HUES64 (cell line): Measurements from ENCODE around the gene ERN2.

Source experiments
- H3K27ac ChIP-seq: 2 replicates; pipeline ENCODE4 v1.7.0; 2013; ENCODE audit warnings: low read depth, low read length, inconsistent platforms
- H3K27me3 ChIP-seq: 2 replicates; pipeline ENCODE4 v1.6.1; 2013; ENCODE audit warnings: mild to moderate bottlenecking, low read length; ENCODE audit not compliant: insufficient read depth
- H3K36me3 ChIP-seq: 2 replicates; pipeline ENCODE4 v1.6.1; 2013; ENCODE audit warnings: mild to moderate bottlenecking, low read length; ENCODE audit not compliant: insufficient read depth
- H3K4me1 ChIP-seq: 2 replicates; pipeline ENCODE4 v1.6.1; 2013; ENCODE audit warnings: mild to moderate bottlenecking, low read length, moderate library complexity; ENCODE audit not compliant: insufficient read depth
- H3K4me3 ChIP-seq: 2 replicates; pipeline ENCODE4 v1.5.1; 2013; ENCODE audit warnings: mild to moderate bottlenecking, low read length, moderate library complexity
- H3K9ac ChIP-seq: 2 replicates; pipeline ENCODE4 v1.6.1; 2013; ENCODE audit warnings: mild to moderate bottlenecking, low read depth, low read length
- H3K9me3 ChIP-seq: 2 replicates; pipeline ENCODE4 v1.6.1; 2013; ENCODE audit warnings: low read depth, low read length; ENCODE audit not compliant: insufficient read depth
- WGBS: fragments of 150-250, 120-280 bp; methylation state at CpG from one replicate; pipeline ENCODE4 v1.1.7; 2013; ENCODE audit warnings: missing lambda C conversion rate; 5-methylcytosine and 5-hydroxymethylcytosine counted together

The ERN2 gene

DNA sequence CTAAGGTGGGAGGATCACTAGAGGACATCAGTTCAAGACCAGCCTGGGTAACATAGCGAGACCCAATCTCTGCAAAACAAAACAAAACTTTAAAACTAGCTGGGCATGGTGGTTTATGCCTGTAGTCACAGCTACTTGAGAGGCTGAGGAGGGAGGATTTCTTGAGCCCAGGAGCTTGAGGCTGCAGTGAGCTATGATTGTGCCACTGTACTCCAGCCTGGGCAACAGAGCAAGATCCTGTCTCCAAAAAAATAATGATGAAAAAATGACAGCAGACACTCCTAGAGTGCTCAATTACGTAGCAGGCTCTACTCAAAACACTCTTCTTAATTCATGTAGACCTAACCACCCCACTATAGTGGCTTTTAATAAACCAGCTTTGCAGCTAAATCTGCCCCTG is 12.9 kb downstream of the ERN2 start:
- no peak overlapping the region for H3K9ac ChIP-seq
- H3K4me3 ChIP-seq, result no peak overlapping the region
- no peaks in the 10 kb centered on the region for H3K36me3 ChIP-seq
- H3K4me1 ChIP-seq, result peaks cover 7% of the 10 kb centered on the region
- no peaks in the 10 kb centered on the region for H3K27me3 ChIP-seq
- H3K9me3 ChIP-seq, result no peaks in the 10 kb centered on the region
- H3K27ac ChIP-seq, result no peak overlapping the region
- WGBS, result 72% methylated on average over 1 of the region's 2 CpGs

DNA sequence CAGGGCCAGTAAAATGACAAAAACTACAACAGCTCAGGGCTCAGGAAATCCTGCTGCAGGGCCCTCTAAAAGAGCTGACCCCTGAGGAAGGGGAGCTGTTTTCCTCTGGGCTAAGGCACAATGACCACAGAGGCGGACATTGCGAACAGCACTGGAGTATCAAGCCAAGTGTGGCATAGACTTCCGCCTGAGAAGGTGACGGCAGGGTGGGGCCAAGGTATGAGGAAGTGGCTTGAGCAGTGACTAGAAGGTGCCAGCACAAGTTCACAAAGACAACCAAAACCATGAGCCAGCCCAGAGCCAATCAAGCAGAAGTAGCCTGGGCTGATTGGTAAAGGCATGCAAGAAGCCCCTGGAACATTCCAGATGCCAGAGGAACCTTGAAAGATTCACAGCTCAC is 13.9 kb downstream of the ERN2 start:
- H3K9me3 ChIP-seq, result no peaks in the 10 kb centered on the region
- WGBS, result 95% methylated on average over 4 of the region's 4 CpGs

DNA sequence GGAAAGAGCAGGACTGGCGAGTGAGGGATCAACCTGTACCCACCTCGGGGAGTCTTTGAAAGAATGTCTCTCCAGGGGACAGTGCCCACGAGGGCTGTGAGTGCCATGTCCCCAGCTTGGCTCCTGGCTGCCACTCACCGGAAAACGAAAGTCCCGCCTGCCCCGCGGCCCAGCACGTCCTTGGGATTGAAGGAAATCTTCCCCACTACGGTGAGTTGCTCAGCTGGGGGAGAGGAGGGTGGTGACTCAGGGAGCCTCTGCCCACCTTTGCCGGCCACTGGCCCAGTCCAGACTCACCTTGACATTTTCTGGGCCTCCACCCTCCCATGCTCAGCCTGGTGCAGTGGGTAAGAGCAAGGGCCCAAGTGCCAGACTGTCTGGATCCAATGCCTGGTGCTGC is 17.3 kb downstream of the ERN2 start:
- Histone ChIP-seq H3K4me1 (peaks cover 5% of the 10 kb centered on the region), H3K36me3 (peaks cover 8% of the 10 kb centered on the region), H3K9me3 (no peaks in the 10 kb centered on the region), H3K27me3 (no peaks in the 10 kb centered on the region), H3K27ac (no peak overlapping the region), H3K9ac (no peak overlapping the region), H3K4me3 (no peak overlapping the region)
- 79% methylated on average over 11 of the region's 11 CpGs for WGBS

More for the DNA sequence above, 13.9 kb downstream of the ERN2 start:
- H3K9ac ChIP-seq, result no peak overlapping the region
- H3K27ac ChIP-seq, result no peak overlapping the region
- peaks cover 9% of the 10 kb centered on the region for H3K4me1 ChIP-seq
- H3K36me3 ChIP-seq, result no peaks in the 10 kb centered on the region
- H3K27me3 ChIP-seq, result no peaks in the 10 kb centered on the region
- H3K4me3 ChIP-seq, result no peak overlapping the region

DNA sequence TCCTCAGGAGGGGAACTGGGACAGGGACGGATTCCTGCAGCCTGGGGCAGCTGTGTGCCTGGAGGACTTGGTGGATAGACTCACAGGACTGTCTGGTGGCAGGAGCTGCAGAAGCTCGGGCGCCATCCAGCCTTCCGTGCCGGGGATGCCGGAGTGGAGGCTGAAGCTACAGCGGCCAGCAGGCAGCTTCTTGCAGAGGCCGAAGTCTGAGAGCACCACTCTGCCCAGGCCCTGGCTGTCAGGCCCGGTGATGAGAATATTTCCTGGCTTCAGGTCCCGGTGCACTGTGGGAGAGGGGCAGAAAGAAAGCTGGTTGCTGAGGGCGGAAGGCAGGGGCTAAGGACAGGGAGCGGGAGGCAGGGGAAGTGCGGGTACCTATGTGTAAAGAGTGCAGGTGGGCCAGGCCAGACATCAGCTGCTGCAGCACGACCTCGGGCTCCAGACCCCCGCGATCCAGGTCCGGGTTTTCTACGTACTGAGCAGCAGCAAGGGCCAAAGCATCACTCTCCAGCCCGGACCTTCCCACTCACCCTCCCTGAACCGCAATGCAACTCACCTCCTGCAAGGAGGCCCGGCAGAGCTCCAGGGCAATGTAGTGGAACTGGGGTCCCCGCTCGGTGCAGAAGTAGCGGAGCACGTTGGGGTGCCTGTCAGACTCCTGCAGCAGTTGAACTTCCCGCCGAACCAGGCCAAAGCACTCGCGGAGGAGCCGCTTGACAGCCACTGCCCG is 18.2 kb downstream of the ERN2 start:
- Histone ChIP-seq H3K27ac (peak overlapping the region; percentile 27; the same call in 1 of the 2 replicates), H3K4me1 (peaks cover 2% of the 10 kb centered on the region; the same call in 1 of the 2 replicates), H3K27me3 (no peaks in the 10 kb centered on the region), H3K36me3 (peaks cover 16% of the 10 kb centered on the region), H3K4me3 (peak overlapping the region; percentile 61), H3K9ac (peak overlapping the region; percentile 48), H3K9me3 (no peaks in the 10 kb centered on the region)
- WGBS, result 15% methylated on average over 32 of the region's 32 CpGs

DNA sequence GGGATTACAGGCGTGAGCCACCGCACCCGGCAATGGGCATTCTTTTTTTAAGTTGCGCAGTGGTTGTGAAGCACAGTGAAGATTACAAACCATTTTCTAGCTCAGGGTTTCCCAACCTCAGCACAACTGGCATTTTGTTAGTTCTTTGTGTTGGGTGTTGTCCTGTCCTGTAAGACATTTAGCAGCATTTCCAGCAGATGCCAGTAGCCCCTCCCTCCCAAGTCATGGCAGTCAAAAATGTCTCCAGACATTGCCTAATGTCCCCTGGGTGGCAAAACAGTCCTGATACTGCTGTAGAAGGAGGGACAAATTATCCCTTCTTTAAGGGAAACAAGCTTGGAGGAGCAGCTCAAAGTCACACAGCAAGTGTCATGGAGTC is 18.8 kb downstream of the ERN2 start:
- Histone ChIP-seq H3K9me3 (no peaks in the 10 kb centered on the region), H3K9ac (peak overlapping the region; percentile 48), H3K27ac (peak overlapping the region; percentile 27; the same call in 1 of the 2 replicates), H3K27me3 (no peaks in the 10 kb centered on the region), H3K36me3 (peaks cover 22% of the 10 kb centered on the region), H3K4me1 (peaks cover 2% of the 10 kb centered on the region; the same call in 1 of the 2 replicates), H3K4me3 (peak overlapping the region; percentile 61)
- 94% methylated on average over 4 of the region's 4 CpGs for WGBS

DNA sequence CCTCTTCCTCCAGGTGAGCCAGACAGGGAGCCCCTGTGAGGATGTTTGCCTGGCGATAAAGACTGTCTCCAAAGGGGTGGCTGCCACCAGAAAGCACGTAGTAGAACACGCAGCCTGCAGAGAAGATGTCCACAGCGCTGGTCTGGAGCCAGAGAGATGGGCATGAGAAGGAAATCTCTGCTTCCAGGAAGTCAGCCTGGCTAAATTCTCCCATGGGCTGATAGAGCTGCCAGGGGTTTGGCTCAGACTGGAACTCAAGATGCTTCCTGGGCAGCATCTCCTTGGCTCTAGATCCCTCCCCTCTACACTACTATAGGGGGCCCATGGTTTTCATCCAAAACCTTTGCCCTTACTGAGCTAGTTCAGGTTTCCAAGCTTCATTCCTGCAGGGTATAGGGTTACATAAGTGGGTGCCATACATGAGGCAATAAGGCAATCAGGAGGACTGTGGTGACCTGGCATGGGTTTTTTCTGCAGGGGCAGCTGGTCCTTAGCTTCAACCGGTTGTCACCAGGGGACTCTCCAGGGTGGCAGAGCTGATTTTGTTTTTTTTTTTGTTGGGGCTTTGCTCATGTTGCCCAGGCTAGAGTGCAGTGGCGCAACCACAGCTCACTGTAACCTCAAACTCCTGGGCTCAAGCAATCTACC is 20.7 kb downstream of the ERN2 start:
- H3K9me3 ChIP-seq, result no peaks in the 10 kb centered on the region
- H3K4me1 ChIP-seq, result peaks cover 2% of the 10 kb centered on the region; the same call in 1 of the 2 replicates
- WGBS, result 95% methylated on average over 6 of the region's 6 CpGs
- peaks cover 41% of the 10 kb centered on the region for H3K36me3 ChIP-seq
- H3K27me3 ChIP-seq, result no peaks in the 10 kb centered on the region
- H3K4me3 ChIP-seq, result no peak overlapping the region
- no peak overlapping the region for H3K9ac ChIP-seq
- H3K27ac ChIP-seq, result no peak overlapping the region

DNA sequence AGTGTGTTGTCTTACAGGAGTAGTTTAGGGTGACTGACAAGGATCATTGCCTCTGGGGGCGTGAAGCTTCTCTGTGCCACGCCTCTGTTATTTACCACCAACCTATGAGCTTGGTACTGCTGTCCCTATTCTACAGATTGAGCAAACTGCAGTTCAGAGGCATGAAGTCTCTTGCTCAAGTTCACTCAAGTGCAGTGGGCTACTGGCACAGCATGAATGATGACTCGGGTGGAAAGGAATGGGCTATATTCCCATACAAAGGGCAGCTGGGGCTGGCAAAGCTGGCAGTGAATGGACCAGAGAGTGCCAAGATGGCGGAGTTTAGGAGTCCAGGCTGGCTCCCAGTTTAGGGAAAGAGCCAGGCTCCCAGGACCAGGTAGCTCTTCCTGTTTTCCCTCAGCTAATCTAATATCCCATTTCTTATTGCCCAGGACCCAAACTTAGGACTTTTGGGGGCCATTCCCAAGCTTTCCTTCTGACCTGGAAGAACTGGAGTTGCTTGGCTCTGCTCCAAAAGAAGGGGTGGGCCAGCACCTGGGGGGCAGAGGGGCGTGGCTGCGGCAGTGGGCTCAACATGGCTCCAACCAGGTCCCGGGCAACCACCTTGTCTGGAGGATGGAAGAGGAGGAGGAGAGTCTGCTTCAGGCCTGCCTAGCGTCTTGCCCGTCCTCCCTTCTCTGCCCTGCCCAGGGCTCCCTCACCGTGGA is 21.4 kb downstream of the ERN2 start:
- Histone ChIP-seq H3K9me3 (no peaks in the 10 kb centered on the region), H3K36me3 (peaks cover 48% of the 10 kb centered on the region), H3K27me3 (no peaks in the 10 kb centered on the region), H3K9ac (no peak overlapping the region), H3K27ac (no peak overlapping the region; the same call in 1 of the 2 replicates), H3K4me3 (no peak overlapping the region), H3K4me1 (peaks cover 2% of the 10 kb centered on the region; the same call in 1 of the 2 replicates)
- 93% methylated on average over 10 of the region's 10 CpGs for WGBS

DNA sequence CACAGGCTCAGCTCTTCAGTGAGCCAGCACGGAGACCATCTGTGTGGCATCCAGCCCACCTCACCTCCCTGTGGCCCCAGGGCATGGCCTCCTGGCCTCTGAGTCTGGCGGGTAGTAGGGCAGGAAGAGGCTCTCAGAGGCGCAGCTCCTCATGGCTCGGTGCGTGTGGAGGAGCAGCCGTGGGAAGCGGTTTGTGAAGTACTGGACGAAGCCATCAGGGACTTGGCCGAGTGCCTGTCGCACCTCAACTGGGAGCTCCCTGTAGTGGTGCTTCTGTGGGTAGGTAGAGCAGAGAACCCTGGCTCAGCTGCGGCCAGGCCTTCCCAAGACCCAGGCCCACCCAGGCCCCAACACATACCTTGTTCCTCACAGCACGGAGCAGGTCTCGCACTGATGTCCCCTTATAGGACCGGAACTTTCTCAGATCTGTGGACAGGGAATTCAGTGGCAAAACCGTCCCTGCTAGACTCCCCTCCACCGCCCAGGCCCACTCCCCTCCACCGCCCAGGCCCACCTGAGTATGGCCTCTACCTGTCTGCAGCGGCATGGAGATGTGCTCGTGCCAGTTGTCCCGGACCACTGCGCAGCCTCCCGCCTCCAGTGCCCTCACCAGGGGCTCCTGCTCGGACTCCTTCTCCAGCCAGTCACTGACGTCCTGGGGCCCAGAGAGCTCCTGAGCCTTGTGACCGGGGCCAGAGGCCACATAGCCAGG is 22.1 kb downstream of the ERN2 start:
- H3K27me3 ChIP-seq, result no peaks in the 10 kb centered on the region
- H3K4me1 ChIP-seq, result peaks cover 2% of the 10 kb centered on the region; the same call in 1 of the 2 replicates
- H3K9me3 ChIP-seq, result no peaks in the 10 kb centered on the region
- no peak overlapping the region; the same call in 1 of the 2 replicates for H3K27ac ChIP-seq
- 95% methylated on average over 25 of the region's 25 CpGs for WGBS
- H3K4me3 ChIP-seq, result no peak overlapping the region
- no peak overlapping the region for H3K9ac ChIP-seq
- peaks cover 55% of the 10 kb centered on the region for H3K36me3 ChIP-seq

DNA sequence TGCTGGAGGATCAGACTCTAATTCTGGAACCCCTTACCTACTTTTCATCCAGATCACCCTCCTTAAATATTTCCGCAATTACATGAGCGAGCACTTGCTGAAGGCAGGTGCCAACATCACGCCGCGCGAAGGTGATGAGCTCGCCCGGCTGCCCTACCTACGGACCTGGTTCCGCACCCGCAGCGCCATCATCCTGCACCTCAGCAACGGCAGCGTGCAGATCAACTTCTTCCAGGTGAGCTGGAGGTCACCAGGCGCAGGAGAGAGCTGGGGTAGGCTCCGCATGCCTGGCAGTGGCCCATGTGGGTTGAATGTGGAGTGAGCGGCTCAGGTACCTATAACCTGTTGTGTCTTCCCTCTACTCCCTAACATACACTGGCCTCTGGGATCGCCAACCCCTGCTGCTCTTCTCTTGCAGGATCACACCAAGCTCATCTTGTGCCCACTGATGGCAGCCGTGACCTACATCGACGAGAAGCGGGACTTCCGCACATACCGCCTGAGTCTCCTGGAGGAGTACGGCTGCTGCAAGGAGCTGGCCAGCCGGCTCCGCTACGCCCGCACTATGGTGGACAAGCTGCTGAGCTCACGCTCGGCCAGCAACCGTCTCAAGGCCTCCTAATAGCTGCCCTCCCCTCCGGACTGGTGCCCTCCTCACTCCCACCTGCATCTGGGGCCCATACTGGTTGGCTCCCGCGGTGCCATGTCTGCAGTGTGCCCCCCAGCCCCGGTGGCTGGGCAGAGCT is 23.4 kb downstream of the ERN2 start:
- Histone ChIP-seq H3K4me3 (no peak overlapping the region), H3K27ac (no peak overlapping the region), H3K9ac (no peak overlapping the region), H3K9me3 (no peaks in the 10 kb centered on the region), H3K4me1 (peaks cover 2% of the 10 kb centered on the region; the same call in 1 of the 2 replicates), H3K36me3 (peaks cover 67% of the 10 kb centered on the region), H3K27me3 (no peaks in the 10 kb centered on the region)
- 96% methylated on average over 36 of the region's 36 CpGs for WGBS

DNA sequence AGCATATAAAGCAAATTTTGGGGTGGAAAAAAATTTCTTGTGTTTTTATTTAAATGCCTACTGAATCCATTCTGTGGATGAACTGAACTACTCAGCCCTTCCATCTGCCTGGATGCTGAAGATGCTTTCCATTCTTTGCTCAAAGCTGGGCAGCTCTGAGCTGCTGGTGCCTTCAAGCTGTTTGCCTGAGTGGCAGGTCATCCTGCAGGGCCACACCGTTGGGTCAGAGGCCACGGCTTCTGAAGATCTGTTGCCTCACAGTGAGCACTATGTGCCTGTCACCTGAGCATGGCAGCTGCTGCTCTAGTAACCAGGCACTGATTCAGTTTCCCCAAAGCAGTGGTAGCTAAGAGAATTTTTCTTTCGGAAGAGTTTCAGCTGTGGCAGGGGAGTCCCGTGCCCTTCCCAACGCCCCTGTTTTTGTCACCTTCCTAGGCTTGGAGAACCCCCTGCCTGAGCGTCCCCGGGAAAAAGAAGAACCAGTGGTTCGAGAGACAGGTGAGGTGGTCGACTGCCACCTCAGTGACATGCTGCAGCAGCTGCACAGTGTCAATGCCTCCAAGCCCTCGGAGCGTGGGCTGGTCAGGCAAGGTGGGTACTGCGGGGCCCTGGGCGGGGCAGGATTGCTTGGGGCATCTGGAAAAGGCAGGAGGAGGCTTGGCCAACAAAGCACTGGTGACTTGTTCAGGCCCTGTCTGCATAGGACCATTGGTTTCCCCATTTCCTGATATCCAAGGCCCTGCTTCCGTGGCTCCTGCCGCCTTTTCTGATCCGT is 25.8 kb downstream of the ERN2 start:
- H3K4me1 ChIP-seq, result no peaks in the 10 kb centered on the region
- no peak overlapping the region for H3K4me3 ChIP-seq
- no peaks in the 10 kb centered on the region for H3K27me3 ChIP-seq
- 98% methylated on average over 16 of the region's 16 CpGs for WGBS
- H3K27ac ChIP-seq, result no peak overlapping the region
- H3K9ac ChIP-seq, result no peak overlapping the region
- no peaks in the 10 kb centered on the region for H3K9me3 ChIP-seq
- H3K36me3 ChIP-seq, result peaks cover 90% of the 10 kb centered on the region
